Colonic mucosa (tissue), 4 donors: ENCODE data around the gene PIR. TPM values are rescaled to one million over a fixed set of nuclear protein-coding genes. Genes with fewer than 3 reads are reported as not detected.

Experiments used
- DNase-seq: peaks from one replicate; pipeline ENCODE4 v3.0.0-alpha.2; 2020
- H3K27ac ChIP-seq: fragments of 200-600 bp; one replicate; pipeline ENCODE4 v1.8.0; 2021
- H3K27me3 ChIP-seq: fragments of 200-600 bp; one replicate; pipeline ENCODE4 v1.8.0; 2021
- H3K36me3 ChIP-seq: fragments of 200-600 bp; one replicate; pipeline ENCODE4 v1.8.0; 2021
- H3K4me1 ChIP-seq: fragments of 200-600 bp; one replicate; pipeline ENCODE4 v1.8.0; 2021; ENCODE audit warnings: mild to moderate bottlenecking
- H3K4me3 ChIP-seq: fragments of 200-600 bp; one replicate; pipeline ENCODE4 v1.8.0; 2021
- H3K9ac ChIP-seq, 2 donors: one replicate each; pipeline ENCODE4 v1.7.0; 2013; ENCODE audit warnings: control low read depth in 2 of 2, low read depth in 2 of 2, low read length in 2 of 2
- H3K9me3 ChIP-seq: fragments of 200-600 bp; one replicate; pipeline ENCODE4 v1.8.0; 2021
- CTCF ChIP-seq: fragments of 200-600 bp; IDR thresholded peaks from one replicate; pipeline ENCODE4 v1.8.0; 2022; ENCODE audit warnings: antibody characterized with exemption, mild to moderate bottlenecking
- intact Hi-C: fragments of 100-400 bp; cut with DNase I; formaldehyde crosslinking; loops from one replicate; pipeline ENCODE4 v1.14.1; 2022
- total RNA-seq, 2 donors: library from RNA; stranded (reverse); fragmentation: NEBNext Ultra II Directional in 1 of 2; extraction: Animal tissue kit (Norgen Biotek cat#: 25700) in 1 of 2; gene quantifications; one replicate each; pipeline ENCODE4 v1.2.1, GENCODE V29; 2021
- donor health status: healthy.
- donor health status: DM: no; HTN: no; CAD: no.
- donor health status: DM: no; HTN: no; CAD: no.

Gene PIR
- total RNA-seq, 2 donors from 2014 or later, result 10.3 to 20.6 TPM

DNA sequence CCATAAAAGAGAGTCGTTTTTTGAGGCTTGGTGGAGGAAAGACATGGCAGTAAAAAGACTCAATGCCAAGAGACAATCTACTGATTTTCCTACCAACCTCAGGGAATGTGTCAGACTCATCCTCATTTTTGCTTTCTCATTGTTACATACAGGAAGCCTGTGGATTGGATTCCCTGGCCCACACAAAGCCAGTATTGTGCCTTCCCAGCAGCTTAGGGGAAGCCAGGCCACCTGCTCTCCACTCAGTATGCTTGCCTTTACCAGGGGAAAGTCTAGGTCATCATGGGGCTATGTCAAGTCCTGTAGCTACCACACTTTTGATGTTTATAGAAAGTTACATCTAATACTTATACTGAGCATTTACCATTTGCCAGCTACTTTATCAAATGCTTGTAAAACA, 18.4 kb upstream of the PIR start:
- no peaks in the 10 kb centered on the region for H3K27me3 ChIP-seq
- TF ChIP-seq CTCF, result no peak
- intact Hi-C loops, result no loop called here

DNA sequence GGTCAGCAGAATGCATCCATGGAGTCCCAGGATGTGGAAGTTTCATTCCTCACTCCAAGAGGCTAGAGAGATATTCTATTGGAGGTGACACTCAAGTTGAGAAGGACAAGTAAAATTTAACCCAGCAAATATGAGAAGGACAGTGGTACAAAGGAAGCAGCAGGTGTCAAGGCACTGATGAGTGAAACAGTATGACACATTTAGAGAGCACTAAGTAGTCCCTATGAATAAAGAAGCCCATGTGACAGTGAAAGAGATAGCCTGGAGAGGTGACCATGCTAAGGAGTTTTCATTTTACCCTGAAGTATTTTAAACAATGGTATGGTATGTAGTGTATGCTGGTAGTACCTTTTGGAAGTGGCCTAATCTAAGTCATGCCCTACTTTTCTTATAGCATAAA, 16.7 kb upstream of the PIR start:
- no peaks in the 10 kb centered on the region for H3K36me3 ChIP-seq
- no peak overlapping the region for H3K4me3 ChIP-seq
- H3K27me3 ChIP-seq, result no peaks in the 10 kb centered on the region
- DNase-seq, result no peak
- intact Hi-C loops, result no loop called here
- no peak overlapping the region for H3K9ac ChIP-seq
- H3K4me1 ChIP-seq, result no peaks in the 10 kb centered on the region
- H3K27ac ChIP-seq, result no peak overlapping the region
- no peak for TF ChIP-seq CTCF
- H3K9me3 ChIP-seq, result no peaks in the 10 kb centered on the region

More for the DNA sequence above, 18.4 kb upstream of the PIR start:
- Histone ChIP-seq H3K9me3 (no peaks in the 10 kb centered on the region), H3K4me3 (no peak overlapping the region), H3K9ac (no peak overlapping the region), H3K36me3 (no peaks in the 10 kb centered on the region), H3K27ac (no peak overlapping the region), H3K4me1 (no peaks in the 10 kb centered on the region)
- no peak for DNase-seq

DNA sequence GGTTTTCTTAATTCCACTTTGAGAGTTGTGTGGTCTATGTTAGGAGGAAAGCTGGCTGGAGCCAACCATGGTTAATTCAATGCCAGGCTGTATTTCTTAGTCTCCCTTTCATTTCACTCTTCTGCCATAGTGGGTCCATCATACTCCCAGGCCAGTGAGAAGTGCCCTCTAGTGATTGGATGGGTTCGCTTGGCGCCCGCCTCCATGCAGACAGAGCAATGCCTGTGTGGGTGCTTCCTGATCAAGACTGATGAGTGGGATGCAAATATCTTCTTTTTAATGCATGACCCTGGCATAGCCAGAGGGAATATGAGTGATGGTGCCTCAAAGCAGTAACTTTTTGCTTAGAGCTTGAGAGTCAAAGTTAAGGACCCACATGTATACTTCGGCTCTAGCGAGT, 13.9 kb upstream of the PIR start:
- intact Hi-C loops, result no loop called here
- Histone ChIP-seq H3K27ac (no peak overlapping the region), H3K27me3 (no peaks in the 10 kb centered on the region), H3K9me3 (no peaks in the 10 kb centered on the region), H3K4me3 (no peak overlapping the region), H3K4me1 (no peaks in the 10 kb centered on the region), H3K9ac (no peak overlapping the region), H3K36me3 (no peaks in the 10 kb centered on the region)
- TF ChIP-seq CTCF, result no peak
- DNase-seq, result no peak

GRCh38 chrX:15505101-15505500, 12.0 kb upstream of the PIR start:
- Histone ChIP-seq H3K9me3 (no peaks in the 10 kb centered on the region), H3K27me3 (no peaks in the 10 kb centered on the region), H3K4me1 (no peaks in the 10 kb centered on the region), H3K36me3 (no peaks in the 10 kb centered on the region), H3K4me3 (no peak overlapping the region), H3K9ac (no peak overlapping the region), H3K27ac (no peak overlapping the region)
- DNase-seq, result no peak
- TF ChIP-seq CTCF, result no peak
- intact Hi-C loops, result no loop called here

DNA sequence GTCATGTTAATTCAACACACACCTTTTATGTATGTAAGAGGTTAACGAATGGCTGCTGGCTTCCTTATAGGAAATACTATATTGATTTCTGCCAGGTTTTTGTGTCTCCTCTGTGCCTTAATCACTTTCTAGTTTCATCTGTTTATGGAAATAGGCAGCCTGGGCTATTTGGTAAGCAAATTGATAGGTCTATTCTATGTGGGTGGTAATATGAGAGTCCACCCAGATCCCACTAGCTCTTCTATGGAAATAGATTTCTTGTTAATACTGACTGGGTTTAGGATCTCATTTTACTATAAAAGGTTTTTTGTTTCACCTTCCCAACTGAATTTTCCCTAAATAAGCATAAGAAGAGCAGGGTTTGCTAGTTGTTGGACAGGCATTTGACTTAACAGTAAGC, 11.5 kb upstream of the PIR start:
- intact Hi-C loops, result no loop called here
- Histone ChIP-seq H3K36me3 (no peaks in the 10 kb centered on the region), H3K4me3 (no peak overlapping the region), H3K4me1 (no peaks in the 10 kb centered on the region), H3K27ac (no peak overlapping the region), H3K9ac (no peak overlapping the region), H3K27me3 (no peaks in the 10 kb centered on the region), H3K9me3 (no peaks in the 10 kb centered on the region)
- no peak for DNase-seq
- no peak for TF ChIP-seq CTCF

- H3K4me1 ChIP-seq, result no peaks in the 10 kb centered on the region
- no peaks in the 10 kb centered on the region for H3K36me3 ChIP-seq
- H3K27me3 ChIP-seq, result no peaks in the 10 kb centered on the region
- H3K9ac ChIP-seq, result no peak overlapping the region
- H3K9me3 ChIP-seq, result no peaks in the 10 kb centered on the region
- H3K27ac ChIP-seq, result no peak overlapping the region
- no peak overlapping the region for H3K4me3 ChIP-seq
- no peak for DNase-seq
- intact Hi-C loops, result no loop called here
- no peak for TF ChIP-seq CTCF
Measured at GRCh38 chrX:15501506-15501905, 8.4 kb upstream of the PIR start.
